ENCODE results near the gene MAPK10. TPM values are rescaled to one million over a fixed set of nuclear protein-coding genes. Genes with fewer than 3 reads are reported as not detected.
"Not testable (repeated sequence)": the region's sequence is repeated elsewhere in the genome, so short reads cannot be mapped to it uniquely, and the experiment has no call there.

The MAPK10 gene
- total and polyA plus RNA-seq, 4 donors = 3.3 to 109 (median 24.5) TPM

DNA sequence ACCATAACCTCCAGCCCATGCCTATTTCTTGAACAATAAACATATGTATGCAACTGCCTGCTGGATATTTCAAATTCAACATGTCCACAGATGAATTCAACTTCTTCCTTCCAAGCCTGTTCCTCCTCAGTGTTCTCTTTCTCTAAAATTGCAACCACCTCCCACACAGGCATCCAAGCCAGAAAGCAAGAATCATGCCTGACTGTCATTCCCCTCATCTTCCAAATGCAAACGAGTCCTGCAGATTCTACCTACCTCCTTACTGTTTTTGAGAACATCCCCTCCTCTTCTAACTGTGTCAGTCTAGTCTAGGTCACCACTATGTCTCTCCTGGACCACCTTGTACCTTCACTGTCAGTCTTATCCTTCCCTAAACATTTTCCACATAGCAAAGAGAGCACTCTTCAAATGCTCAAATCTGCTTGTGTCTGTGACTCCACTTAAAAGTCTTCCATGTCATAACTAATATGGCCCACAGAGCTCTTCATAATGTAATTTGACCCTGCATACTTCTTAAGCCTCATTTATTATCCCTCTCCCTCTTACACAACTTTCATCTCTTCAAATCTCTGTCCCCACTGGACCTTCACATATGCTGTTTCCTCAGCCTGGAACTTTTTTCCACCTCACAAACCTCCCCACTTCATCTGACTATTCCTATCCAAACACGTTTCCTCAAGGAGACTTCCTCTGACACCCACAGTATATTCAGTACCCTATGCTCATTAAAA lies 25.7 kb downstream of the MAPK10 start:
- H3K9ac ChIP-seq (ENCODE audit: insufficient read depth in 1 of 2, low read length in 2 of 2) = no peak overlapping the region
- H3K27me3 ChIP-seq (ENCODE audit: control insufficient read depth in 3 of 3, insufficient read depth in 3 of 3, low read length in 2 of 3) = no peaks in the 10 kb centered on the region
- H3K4me1 ChIP-seq (ENCODE audit: control insufficient read depth in 5 of 5, insufficient read depth in 5 of 5, low read length in 5 of 5) = no peaks in the 10 kb centered on the region
- 68 to 75% methylated on average over 2 of the region's 2 CpGs for WGBS, 2 donors
- H3K4me3 ChIP-seq = no peak overlapping the region
- no peak overlapping the region for H3K27ac ChIP-seq (ENCODE audit: low read depth in 1 of 2, low read length in 1 of 2)
- no peak for ATAC-seq (ENCODE audit: insufficient read depth, low FRiP score)
- H3K36me3 ChIP-seq (ENCODE audit: control insufficient read depth in 4 of 4, insufficient read depth in 4 of 4, low read length in 4 of 4) = peaks cover 0 to 3% (median 0%) of the 10 kb centered on the region in 4 donors
- TF ChIP-seq, protein P1, sequence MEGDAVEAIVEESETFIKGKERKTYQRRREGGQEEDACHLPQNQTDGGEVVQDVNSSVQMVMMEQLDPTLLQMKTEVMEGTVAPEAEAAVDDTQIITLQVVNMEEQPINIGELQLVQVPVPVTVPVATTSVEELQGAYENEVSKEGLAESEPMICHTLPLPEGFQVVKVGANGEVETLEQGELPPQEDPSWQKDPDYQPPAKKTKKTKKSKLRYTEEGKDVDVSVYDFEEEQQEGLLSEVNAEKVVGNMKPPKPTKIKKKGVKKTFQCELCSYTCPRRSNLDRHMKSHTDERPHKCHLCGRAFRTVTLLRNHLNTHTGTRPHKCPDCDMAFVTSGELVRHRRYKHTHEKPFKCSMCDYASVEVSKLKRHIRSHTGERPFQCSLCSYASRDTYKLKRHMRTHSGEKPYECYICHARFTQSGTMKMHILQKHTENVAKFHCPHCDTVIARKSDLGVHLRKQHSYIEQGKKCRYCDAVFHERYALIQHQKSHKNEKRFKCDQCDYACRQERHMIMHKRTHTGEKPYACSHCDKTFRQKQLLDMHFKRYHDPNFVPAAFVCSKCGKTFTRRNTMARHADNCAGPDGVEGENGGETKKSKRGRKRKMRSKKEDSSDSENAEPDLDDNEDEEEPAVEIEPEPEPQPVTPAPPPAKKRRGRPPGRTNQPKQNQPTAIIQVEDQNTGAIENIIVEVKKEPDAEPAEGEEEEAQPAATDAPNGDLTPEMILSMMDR (IDR thresholded peaks at IDR 0.05; ENCODE audit: control extremely low read depth, extremely low read depth) = no peak
- H3K9me3 ChIP-seq (ENCODE audit: control insufficient read depth in 4 of 4, insufficient read depth in 3 of 4, low read length in 3 of 4) = no peaks in the 10 kb centered on the region
- no peak for DNase-seq

DNA sequence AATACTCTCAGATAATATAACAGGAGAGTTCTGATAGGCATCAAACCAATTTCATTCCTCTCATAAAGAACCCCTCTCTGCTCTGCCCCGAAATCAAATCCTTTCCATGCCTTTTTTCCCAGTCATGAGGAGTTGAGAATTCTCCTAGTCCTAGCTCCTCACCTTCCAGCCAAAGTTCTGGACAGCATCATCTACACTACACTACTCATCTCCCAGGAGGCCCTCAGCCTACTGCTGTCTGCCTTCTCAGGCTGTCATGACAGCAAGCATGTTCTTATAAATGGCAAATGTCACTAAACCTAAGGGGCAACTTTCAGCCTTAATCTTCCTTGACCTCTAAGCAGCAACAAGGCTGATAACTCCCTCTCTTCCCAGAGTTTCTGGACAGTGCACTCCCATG lies 26.6 kb downstream of the MAPK10 start:
- Histone ChIP-seq H3K9ac (ENCODE audit: insufficient read depth in 1 of 2, low read length in 2 of 2) (no peak overlapping the region), H3K36me3 (ENCODE audit: control insufficient read depth in 4 of 4, insufficient read depth in 4 of 4, low read length in 4 of 4) (peaks cover 0 to 3% (median 0%) of the 10 kb centered on the region in 4 donors), H3K4me1 (ENCODE audit: control insufficient read depth in 5 of 5, insufficient read depth in 5 of 5, low read length in 5 of 5) (no peaks in the 10 kb centered on the region), H3K4me3 (no peak overlapping the region), H3K9me3 (ENCODE audit: control insufficient read depth in 4 of 4, insufficient read depth in 3 of 4, low read length in 3 of 4) (no peaks in the 10 kb centered on the region), H3K27me3 (ENCODE audit: control insufficient read depth in 3 of 3, insufficient read depth in 3 of 3, low read length in 2 of 3) (no peaks in the 10 kb centered on the region), H3K27ac (ENCODE audit: low read depth in 1 of 2, low read length in 1 of 2) (no peak overlapping the region)
- ATAC-seq (ENCODE audit: insufficient read depth, low FRiP score) (no peak), DNase-seq (no peak)
- 2 to 93% methylated on average over 1 of the region's 1 CpG for WGBS, 2 donors
- TF ChIP-seq, protein P1 (IDR thresholded peaks at IDR 0.05; ENCODE audit: control extremely low read depth, extremely low read depth) = no peak

DNA sequence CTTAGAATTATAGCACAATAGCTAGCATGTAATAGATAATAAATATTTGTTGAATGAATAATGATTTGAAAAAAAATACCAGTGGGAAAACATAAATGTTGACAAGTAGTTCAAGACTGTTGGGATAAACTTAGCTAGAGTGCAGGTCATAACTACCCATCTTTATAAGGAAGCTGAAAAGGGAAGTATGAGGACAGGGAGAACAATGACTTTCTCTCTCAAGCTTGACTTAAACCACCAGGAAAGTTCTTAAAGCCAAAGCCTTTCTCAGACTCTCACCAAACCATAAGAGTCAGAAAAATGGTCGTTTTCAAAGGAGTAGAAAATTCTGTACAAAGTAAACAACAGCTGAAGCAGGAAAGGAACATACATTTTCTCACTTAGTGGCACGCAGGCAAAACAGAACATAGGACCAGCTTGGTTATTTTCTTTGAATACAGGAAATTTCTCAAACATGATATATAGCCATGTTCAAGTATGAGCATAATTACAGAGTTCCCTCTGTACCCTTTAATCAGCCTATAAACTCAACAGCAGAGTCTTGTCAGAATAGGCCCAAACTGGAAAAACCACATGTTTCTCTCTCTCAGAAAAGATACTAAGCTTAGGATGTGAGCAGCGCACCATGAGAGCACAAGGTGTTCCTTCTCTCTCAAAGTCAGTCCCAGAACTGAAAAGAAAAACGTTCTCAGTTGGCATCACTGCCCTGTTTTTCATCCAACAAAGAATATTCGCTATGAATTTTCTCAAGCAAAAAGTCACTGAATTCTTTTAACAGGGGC lies 28.7 kb downstream of the MAPK10 start:
- no peaks in the 10 kb centered on the region for H3K4me1 ChIP-seq (ENCODE audit: control insufficient read depth in 5 of 5, insufficient read depth in 5 of 5, low read length in 5 of 5)
- TF ChIP-seq, protein P1 (IDR thresholded peaks at IDR 0.05; ENCODE audit: control extremely low read depth, extremely low read depth) = no peak
- ATAC-seq (ENCODE audit: insufficient read depth, low FRiP score) (no peak), DNase-seq (peak in 2 of 3 donors; percentile 3 to 31)
- H3K4me3 ChIP-seq = no peak overlapping the region
- H3K9me3 ChIP-seq (ENCODE audit: control insufficient read depth in 4 of 4, insufficient read depth in 3 of 4, low read length in 3 of 4) = no peaks in the 10 kb centered on the region
- no peaks in the 10 kb centered on the region for H3K27me3 ChIP-seq (ENCODE audit: control insufficient read depth in 3 of 3, insufficient read depth in 3 of 3, low read length in 2 of 3)
- no peak overlapping the region for H3K9ac ChIP-seq (ENCODE audit: insufficient read depth in 1 of 2, low read length in 2 of 2)
- H3K27ac ChIP-seq (ENCODE audit: low read depth in 1 of 2, low read length in 1 of 2) = no peak overlapping the region
- H3K36me3 ChIP-seq (ENCODE audit: control insufficient read depth in 4 of 4, insufficient read depth in 4 of 4, low read length in 4 of 4) = peaks cover 0 to 2% (median 0%) of the 10 kb centered on the region in 4 donors
- 41% methylated on average over 5 of the region's 5 CpGs for WGBS, 2 donors

DNA sequence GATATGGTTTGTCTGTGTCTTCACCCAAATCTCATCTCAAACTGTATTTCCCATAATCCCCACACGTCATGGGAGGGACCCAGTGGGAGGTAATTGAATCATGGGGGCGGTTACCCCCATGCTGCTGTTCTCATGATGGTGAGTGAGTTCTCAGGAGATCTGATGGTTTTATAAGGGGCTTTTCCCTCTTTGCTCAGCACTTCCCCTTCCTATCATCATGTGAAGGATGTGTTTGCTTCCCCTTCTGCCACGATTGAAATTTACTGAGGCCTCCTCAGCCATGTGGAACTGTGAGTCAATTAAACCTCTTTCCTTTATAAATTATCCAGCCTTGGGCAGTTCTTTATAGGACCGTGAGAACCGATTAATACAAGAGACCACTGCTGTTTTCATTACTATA lies 29.4 kb downstream of the MAPK10 start:
- DNase-seq; H3K9ac ChIP-seq (ENCODE audit: insufficient read depth in 1 of 2, low read length in 2 of 2); H3K9me3 ChIP-seq (ENCODE audit: control insufficient read depth in 4 of 4, insufficient read depth in 3 of 4, low read length in 3 of 4); ATAC-seq (ENCODE audit: insufficient read depth, low FRiP score); H3K4me3 ChIP-seq; H3K36me3 ChIP-seq (ENCODE audit: control insufficient read depth in 4 of 4, insufficient read depth in 4 of 4, low read length in 4 of 4); H3K4me1 ChIP-seq (ENCODE audit: control insufficient read depth in 5 of 5, insufficient read depth in 5 of 5, low read length in 5 of 5); H3K27ac ChIP-seq (ENCODE audit: low read depth in 1 of 2, low read length in 1 of 2); H3K27me3 ChIP-seq (ENCODE audit: control insufficient read depth in 3 of 3, insufficient read depth in 3 of 3, low read length in 2 of 3): not testable (repeated sequence)
- WGBS, 2 donors = 61 to 70% methylated on average over 5 of the region's 5 CpGs
